HG02943 (cell line): ENCODE measurements around the gene IQCN.
A peak's percentile ranks its signal among the peaks of the same experiment; 100 is the strongest.

ENCODE experiments used
- ATAC-seq: cut with Tn5 transposase; IDR thresholded peaks from one replicate; pipeline ENCODE4 v1.9.1; 2021; ENCODE audit warnings: mild to moderate bottlenecking, low read depth, moderate library complexity; ENCODE audit not compliant: unreplicated experiment

Gene IQCN

GRCh38 chr19:18245297-18245696, 29.0 kb downstream of the IQCN start:
- ATAC-seq, result no peak

DNA sequence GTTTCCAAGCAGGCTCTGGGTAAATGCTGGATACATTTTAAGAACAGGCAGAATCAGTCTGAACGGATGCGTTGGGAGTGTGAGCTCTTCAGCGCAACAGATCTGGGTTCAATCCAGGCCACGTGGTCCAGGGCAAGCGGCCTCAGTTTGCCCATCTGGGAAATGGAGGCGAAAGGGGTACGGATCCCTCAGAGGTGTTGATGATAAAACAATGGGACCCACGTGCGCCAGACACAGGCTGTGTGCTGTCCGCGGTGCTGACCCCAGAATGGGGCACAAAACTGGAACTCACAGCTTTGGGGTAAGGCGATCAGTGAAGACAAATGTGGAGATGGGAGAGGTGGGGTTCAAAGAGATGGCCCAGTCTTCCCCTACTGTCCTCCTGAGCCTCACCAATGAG, 34.9 kb downstream of the IQCN start:
- no peak for ATAC-seq

DNA sequence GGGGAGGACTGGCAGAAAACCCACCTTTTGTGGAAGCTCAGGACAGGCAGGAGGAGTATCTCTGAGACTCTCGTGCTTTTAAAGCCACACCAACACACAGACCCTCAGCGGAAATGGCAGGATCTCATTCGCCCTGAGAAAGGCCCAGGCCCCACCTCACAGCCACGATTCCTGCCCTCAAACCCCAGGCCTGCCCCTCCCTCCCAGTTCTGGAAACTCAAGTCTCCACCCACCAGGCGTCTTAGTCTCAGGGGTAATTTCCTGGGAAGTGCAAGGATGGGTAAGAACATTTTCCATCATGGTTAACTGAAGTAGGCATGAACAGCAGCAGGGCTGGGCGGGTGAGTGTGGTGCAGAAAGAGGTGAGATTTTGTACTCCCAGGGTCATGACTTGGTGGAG, 40.1 kb downstream of the IQCN start:
- no peak for ATAC-seq

DNA sequence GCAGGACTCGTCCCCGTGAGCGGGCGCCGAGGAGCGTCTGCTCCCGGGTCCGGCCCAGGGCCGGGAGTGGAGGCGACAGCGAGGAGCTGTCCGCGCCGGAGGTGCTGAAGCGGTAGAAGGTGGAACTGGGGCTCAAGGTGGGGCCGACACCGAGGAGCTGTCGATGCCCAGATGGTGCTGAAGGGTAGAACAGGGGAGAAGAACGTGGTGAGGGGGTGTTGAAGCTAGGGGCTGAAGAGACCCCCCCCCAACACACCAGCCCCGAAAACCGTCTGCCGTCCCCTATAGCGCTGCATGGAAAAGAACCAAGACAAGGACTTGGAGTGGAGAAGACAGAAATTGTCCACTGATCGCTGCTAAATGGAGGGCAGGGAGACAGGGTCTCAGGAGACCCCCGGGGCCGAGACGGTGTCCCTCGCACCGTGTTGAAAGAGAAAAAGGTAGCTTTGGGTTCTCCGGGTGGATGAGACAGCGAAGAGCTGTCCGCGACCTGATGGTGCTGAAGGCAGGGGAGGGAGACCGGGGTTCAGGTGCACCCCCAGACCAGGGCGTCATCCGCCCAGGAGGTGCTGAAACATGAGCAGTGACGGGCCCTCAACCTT, 40.9 kb downstream of the IQCN start:
- ATAC-seq, result no peak

- no peak for ATAC-seq
Observed at GRCh38 chr19:18232540-18233223, 41.6 kb downstream of the IQCN start.

DNA sequence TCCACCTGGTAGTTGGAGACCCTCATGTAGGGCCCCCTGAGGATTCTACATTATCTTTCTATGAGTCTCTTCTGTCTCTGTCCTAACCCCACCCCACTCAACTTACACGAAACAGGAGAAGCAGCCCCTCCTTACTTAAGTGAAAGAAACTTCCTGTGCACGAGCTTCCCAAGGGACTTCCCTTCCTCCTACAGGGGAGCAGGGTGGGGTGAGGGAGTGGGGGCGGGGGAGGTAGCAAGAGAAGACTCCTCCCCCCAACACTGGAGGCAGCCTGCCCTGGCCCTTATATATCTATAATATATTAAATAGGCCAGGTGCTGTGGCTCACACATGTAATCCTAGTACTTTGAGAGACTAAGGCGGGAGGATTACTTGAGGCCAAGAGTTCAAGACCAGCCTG, 42.5 kb downstream of the IQCN start:
- no peak for ATAC-seq

DNA sequence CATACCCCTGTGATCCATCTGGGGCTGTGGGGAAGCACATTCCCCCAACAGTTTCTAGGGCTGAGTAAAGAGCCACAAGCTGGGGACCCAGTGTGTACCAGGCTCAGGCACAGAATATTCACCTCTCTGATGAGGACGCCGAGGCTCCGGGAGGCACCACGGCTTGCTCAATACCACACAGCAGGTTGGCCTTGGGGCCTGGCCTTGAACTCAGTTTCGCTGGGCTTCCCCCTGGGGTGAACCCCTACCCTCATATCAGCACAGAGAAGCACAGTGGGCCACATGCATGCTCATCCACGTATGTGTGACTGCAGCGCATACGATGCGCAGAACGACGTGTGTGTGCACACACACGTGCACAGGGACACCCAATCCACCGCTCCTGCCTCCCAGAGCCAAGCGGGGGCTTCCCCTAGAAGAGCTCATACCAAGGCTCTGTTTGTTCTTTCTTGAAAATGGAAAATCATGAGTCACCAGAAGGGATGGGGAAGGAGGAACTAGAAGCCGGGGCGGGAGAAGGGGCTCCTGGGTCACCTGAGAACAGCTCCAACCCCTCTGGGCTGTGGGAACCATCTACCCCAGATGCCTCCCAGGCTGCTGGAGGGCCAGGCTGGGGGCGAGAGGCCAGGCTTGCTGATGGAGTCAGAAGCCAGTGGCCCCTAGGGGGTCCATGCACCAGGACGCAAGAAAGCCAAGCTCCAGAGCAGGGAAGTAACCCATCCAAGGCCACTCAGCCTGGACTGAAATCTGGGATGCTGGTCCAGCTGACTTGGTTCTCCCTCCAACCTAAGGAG, 43.1 kb downstream of the IQCN start:
- ATAC-seq, result no peak

DNA sequence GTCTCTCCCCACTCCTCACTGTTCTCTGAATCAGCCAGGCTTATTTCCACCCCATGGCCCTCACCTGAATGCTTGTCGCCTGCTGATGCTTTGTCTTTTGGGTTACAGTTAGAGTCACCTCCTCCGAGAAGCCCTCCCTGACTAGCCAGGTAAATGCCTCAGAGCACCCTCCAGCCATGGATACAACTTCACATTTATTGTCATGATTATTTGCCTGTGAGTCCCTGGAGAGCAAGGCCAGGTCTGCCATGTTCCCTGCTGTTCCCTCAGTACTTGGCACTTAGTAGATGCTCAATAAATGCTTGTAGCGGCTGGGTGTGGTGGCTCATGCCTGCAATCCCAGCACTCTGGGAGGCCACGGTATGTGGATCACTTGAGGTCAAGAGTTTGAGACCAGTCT, 44.3 kb downstream of the IQCN start:
- no peak for ATAC-seq

GRCh38 chr19:18229474-18229873, 44.8 kb downstream of the IQCN start:
- ATAC-seq, result no peak

DNA sequence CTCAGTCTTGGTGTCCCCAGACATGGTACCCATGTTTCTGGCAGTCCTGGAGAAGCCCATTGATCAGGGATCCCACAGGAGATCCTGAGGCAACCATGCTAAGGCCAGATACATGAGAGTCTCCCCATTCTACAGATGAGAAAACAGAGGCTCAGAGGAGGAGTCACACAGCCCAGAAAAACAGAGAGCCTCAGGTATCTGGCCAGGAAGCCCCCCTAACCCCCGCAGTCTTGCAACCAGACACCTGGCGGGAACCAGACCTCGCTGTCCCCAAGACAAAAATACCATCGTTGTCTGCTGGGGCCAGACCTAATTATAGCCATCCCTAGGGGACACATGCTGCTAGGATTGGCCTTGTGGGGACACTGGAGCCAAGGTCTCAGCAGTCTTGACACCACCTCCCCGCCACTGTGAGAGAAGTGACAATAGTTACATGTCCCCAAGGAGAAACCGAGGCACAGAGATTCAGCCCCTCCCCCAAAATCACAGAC, 46.4 kb downstream of the IQCN start:
- ATAC-seq, result no peak

DNA sequence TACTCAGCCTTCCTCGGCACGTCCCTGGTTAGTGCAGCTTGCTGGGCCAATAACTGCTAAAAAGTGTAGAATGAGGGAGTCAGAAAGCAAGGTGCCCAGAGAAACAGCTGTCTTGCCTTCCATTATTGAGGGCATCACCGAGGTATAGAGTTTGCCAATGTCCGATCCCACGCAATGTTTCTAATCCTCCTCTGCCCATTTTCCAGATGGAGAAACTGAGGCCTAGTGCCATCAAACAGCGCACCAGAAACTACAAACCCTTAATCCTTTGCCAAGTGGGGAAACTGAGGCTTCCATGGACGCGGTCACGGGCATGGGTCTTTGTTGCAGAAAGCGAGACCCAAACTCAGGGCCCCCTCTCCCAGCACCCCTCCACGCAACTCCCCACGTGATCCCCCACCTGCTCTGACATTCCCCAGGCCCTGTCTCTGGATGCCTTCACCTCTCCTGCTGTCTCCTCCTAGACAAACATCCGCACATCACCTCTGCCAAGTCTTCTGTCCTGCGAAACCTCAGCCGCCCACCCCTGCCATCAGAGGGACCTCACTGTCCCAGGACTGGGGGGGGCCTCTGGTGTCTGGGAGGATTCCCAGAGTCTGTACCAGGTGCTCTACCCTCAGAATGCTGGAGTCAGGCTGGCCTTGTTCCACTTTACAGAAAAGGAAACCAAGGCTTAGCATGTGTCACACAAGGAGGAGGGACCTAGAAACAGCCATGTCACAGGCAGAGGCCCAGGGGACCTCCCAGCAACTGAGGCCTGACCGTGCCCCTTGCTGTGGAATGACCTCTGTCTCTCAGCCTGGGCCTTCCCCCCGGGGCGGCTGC, 47.1 kb downstream of the IQCN start:
- ATAC-seq, result no peak

GRCh38 chr19:18225702-18226468, 48.4 kb downstream of the IQCN start, which contains the start of gene PDE4C:
Gene PDE4C, minus strand, starts transcription at chr19:18226438. Its CDS starts 23 bp downstream, at chr19:18226415.
- ATAC-seq, result no peak

GRCh38 chr19:18225355-18225701, 48.9 kb downstream of the IQCN start:
- ATAC-seq, result no peak

DNA sequence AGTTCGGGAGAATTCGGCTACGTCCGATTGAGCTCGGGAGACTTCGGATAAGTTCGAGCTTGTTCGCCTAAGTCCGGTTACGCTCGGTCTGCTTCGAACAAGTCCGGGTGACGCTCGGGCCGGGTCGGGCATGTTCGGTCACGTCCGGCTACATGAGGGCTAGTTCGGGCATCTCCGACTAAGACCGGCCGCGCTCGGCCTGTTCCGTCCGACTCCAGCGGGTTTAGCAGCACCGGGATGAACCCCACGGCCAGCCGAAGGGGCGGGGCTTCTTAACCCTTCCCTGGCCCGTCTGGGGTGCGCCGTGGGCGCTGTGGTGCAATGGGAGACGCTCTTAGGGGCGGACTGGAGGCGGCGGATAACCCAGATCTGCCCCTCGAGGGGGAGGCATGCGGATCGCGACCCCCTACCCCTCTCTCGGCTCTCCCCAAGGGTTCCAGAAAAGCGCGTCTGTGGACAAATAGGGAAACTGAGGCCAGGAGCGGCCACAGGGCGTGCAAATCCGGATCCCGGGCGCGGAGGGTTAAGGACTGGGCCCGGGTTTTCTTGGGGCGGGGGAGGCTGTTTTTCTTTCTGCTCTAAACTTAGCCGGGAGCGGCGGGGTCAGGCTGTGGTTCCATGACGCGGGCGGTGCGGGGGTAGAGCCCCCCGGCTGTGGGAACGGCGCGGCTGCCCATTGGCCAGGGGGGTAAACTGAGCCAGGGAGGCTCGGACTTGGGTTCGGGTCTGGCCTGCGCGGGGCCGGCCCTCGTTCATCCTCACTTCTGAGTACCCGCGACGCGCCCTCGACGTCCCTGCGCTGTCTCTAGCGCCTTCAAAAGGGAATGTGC, 49.5 kb downstream of the IQCN start:
- peak; percentile 92 for ATAC-seq

DNA sequence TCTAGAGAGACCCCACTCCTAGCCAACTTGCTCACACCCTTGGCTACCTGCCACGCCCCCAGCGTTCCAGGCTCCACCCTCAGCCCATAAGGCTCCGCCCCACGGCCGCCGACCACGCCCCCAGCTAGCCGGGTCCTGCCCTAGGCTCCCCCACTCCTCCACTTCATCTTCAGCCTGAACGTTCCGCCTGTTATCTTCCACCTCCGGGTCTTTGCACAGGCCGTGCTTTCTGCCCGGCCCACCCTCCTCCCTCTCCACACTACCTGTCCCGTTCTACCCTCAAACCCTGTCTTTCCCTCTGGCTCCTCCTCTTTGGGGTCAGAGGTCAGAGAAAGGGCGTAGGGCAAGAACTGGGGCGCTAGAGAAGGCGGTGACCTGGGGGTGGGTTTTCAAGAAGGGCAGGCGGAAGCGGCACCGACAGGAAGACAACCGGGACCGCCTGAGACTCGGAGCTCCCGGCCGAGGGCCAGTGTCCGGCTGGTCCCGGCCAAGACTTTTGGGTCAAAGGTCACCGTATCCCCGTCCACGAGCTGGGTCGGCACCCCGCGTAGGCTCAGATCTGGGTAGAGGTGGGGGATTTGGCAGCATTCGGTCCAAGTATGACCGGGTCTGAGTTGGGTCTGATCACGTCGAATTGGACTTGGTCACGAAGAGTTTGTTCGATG, 50.3 kb downstream of the IQCN start:
- no peak for ATAC-seq

GRCh38 chr19:18221815-18222725, 52.2 kb downstream of the IQCN start:
- no peak for ATAC-seq

DNA sequence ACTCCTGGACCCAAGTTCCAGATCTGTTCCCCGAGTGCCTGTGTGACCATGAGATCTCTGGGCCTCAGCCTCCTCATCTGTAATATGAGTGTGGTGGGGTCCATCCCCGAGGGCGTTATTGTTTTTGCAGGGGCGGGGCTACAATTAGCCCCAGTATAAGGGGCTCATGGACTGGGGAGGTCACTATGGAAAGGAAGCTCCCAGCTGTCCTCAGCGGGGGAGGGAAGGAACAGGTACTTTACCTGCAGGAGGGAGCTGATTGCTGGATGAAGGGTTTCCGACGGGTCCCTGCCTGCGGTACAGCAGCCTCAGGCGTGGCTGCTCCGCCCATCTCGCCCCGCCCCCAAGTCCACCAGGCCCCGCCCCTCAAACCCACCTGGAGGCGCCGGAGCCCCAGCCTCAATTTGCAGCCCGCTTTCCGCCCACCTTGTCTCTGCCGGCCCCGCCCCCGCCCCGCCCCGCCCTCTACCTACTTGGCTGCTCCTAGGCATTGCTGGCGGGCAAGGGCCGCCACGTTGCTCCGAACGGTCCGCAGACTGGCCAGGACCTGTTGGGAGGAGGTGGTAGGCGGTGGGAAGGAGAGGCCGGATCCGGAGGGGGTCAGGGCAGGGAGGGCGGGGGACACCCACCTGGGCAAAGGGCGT, 53.5 kb downstream of the IQCN start:
- no peak for ATAC-seq
